Measurements from ENCODE around the gene TAF9B.

DNA sequence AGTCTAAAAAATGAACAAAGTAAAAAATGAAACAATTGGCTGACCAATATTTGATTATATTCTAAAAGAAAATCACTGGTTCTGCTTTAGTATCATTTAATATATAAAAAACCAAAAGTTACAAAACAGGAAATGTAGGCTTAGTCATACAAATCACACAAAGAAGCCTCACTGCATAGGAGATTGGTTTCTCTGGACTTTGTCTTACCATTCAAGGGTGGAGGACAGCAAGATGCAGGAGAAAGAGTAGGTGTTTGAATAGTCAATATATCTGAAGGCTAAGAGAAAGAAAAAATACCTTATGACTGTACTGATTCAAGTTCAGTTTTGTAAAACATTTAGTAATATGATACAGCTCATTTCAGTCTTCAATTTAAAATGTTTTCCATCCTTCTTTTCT, 28.6 kb upstream of the TAF9B start:
- TF ChIP-seq, protein P1, sequence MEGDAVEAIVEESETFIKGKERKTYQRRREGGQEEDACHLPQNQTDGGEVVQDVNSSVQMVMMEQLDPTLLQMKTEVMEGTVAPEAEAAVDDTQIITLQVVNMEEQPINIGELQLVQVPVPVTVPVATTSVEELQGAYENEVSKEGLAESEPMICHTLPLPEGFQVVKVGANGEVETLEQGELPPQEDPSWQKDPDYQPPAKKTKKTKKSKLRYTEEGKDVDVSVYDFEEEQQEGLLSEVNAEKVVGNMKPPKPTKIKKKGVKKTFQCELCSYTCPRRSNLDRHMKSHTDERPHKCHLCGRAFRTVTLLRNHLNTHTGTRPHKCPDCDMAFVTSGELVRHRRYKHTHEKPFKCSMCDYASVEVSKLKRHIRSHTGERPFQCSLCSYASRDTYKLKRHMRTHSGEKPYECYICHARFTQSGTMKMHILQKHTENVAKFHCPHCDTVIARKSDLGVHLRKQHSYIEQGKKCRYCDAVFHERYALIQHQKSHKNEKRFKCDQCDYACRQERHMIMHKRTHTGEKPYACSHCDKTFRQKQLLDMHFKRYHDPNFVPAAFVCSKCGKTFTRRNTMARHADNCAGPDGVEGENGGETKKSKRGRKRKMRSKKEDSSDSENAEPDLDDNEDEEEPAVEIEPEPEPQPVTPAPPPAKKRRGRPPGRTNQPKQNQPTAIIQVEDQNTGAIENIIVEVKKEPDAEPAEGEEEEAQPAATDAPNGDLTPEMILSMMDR (IDR thresholded peaks at IDR 0.05; ENCODE audit: low read depth, low read length): no peak
- no peak for TF ChIP-seq EZH2phosphoT487 (IDR thresholded peaks at IDR 0.05; ENCODE audit: low read depth)
